OCI-LY7 (cell line): ENCODE measurements around the gene RTCB. TPM values are rescaled to one million over a fixed set of nuclear protein-coding genes. Genes with fewer than 3 reads are reported as not detected.

Source experiments
- BruUV-seq: library from RNA; stranded (reverse); fragments of 400-500 nt; replicated peaks from 2 replicates; lab custom pipeline; 2021; lab: Mats Ljungman, UMichigan
- CTCF ChIA-PET: fragments of 300-600 bp; sonication (Branson Sonifier 250); formaldehyde crosslinking; loops from one replicate; lab custom pipeline; 2022; ENCODE audit warnings: antibody characterized with exemption; ENCODE audit not compliant: unreplicated experiment; lab: Charles Lee
- POLR2A ChIA-PET: fragments of 300-600 bp; sonication (Branson Sonifier 250); formaldehyde crosslinking; loops from one replicate; lab custom pipeline; 2022; ENCODE audit warnings: antibody characterized with exemption; lab: Charles Lee
- DNase-seq: peaks from one replicate; pipeline ENCODE4 v3.0.0-alpha.2; 2015; ENCODE audit warnings: low spot score
- H2AFZ ChIP-seq: fragments of 200-600 bp; sonication (generic), shearing (Covaris generic); 2 replicates; pipeline ENCODE4 v1.6.1; 2014; ENCODE audit warnings: mild to moderate bottlenecking, antibody characterized with exemption, low read length, moderate library complexity
- H3K27ac ChIP-seq: fragments of 200-600 bp; sonication (generic); 2 replicates; pipeline ENCODE4 v1.5.1; 2014; ENCODE audit warnings: mixed run types, low read depth, mild to moderate bottlenecking, moderate library complexity, low read length, inconsistent platforms; ENCODE audit not compliant: poor library complexity, severe bottlenecking
- H3K36me3 ChIP-seq: fragments of 200-600 bp; sonication (generic); 2 replicates; pipeline ENCODE4 v1.6.1; 2014; ENCODE audit warnings: mild to moderate bottlenecking, antibody characterized with exemption, low read length, moderate library complexity, mixed read lengths; ENCODE audit not compliant: insufficient read depth
- H3K4me1 ChIP-seq: fragments of 200-600 bp; sonication (generic); 2 replicates; pipeline ENCODE4 v1.5.1; 2014; ENCODE audit warnings: mild to moderate bottlenecking, low read length; ENCODE audit not compliant: insufficient read depth, poor library complexity, severe bottlenecking
- H3K4me2 ChIP-seq: fragments of 200-600 bp; sonication (generic); 2 replicates; pipeline ENCODE4 v1.6.1; 2014; ENCODE audit warnings: mild to moderate bottlenecking, low read length
- H3K4me3 ChIP-seq: fragments of 200-600 bp; sonication (generic); 2 replicates; pipeline ENCODE4 v1.5.1; 2014; ENCODE audit warnings: mild to moderate bottlenecking, low read depth, low read length; ENCODE audit not compliant: poor library complexity, severe bottlenecking
- H3K79me2 ChIP-seq: fragments of 200-600 bp; sonication (generic); 2 replicates; pipeline ENCODE4 v1.6.1; 2016; ENCODE audit warnings: low read depth, mild to moderate bottlenecking, low read length, moderate library complexity, mixed read lengths; ENCODE audit not compliant: insufficient read depth
- H3K9me2 ChIP-seq: fragments of 200-600 bp; sonication (generic); 2 replicates; pipeline ENCODE4 v1.6.1; 2016; ENCODE audit warnings: mild to moderate bottlenecking, low read length, mixed read lengths; ENCODE audit not compliant: insufficient read depth
- H3K9me3 ChIP-seq: fragments of 200-600 bp; sonication (generic); 2 replicates; pipeline ENCODE4 v1.6.1; 2014; ENCODE audit warnings: mild to moderate bottlenecking, mixed run types, low read length, mixed read lengths
- H4K20me1 ChIP-seq: fragments of 200-600 bp; sonication (generic); 2 replicates; pipeline ENCODE4 v1.6.1; 2014; ENCODE audit warnings: mild to moderate bottlenecking, antibody characterized with exemption, low read length, moderate library complexity, mixed read lengths; ENCODE audit not compliant: insufficient read depth
- CTCF ChIP-seq: fragments of 200-600 bp; sonication (generic); conservative IDR thresholded peaks from 2 replicates; pipeline ENCODE4 v1.5.1; 2014; ENCODE audit warnings: mild to moderate bottlenecking, antibody characterized with exemption, low read length, moderate library complexity, mixed read lengths
- EZH2phosphoT487 ChIP-seq: fragments of 200-600 bp; sonication (generic); IDR thresholded peaks from 2 replicates; pipeline ENCODE4 v1.6.1; 2018; ENCODE audit warnings: low read depth, borderline replicate concordance, mild to moderate bottlenecking, mixed run types, antibody characterized with exemption, low read length, moderate library complexity, mixed read lengths
- intact Hi-C: fragments of 100-400 bp; cut with micrococcal nuclease; formaldehyde crosslinking; loops from one replicate; pipeline ENCODE4 v1.10.0; 2022; ENCODE audit not compliant: unreplicated experiment
- total RNA-seq, 2 experiments: library from RNA; depleted of rRNA in 1 of 2; stranded (reverse); fragments of >200 nt in 1 of 2; shearing (Covaris generic) in 1 of 2; gene quantifications; 2 replicates each; pipeline ENCODE4 v1.2.3, GENCODE V29; 2014 to 2022

The RTCB gene
- total RNA-seq, 2 experiments from 2014 or later = 29.9 to 37.2 TPM

DNA sequence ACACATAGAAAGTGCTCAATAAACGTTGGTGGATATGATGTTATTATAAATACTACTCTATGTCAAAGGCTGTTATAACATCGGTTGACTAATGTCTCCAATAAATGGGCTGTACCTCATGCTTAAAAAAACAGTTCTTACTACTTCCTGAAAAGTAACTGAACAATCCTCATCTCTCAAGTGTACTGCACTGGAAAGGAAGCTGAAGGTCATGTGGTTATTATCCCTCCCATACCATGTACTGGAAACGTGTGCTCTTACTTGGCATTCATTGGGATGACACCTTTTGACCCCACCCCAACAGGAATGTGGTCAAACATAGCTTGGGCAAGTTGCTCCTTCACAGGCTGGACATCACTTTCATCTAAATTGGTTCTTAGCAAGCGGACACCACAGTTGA, 10.6 kb downstream of the RTCB start:
- ChIA-PET POLR2A (interaction anchor here (0.9 kb wide), 1 partner anchor 9 kb away, joined by 3 read pairs; no protein-coding TSS in a partner anchor), CTCF (interaction anchor here (0.6 kb wide), 1 partner anchor 448 kb away, joined by 3 read pairs; no protein-coding TSS in a partner anchor)
- no peaks in the 10 kb centered on the region for H4K20me1 ChIP-seq
- H3K27ac ChIP-seq = no peak overlapping the region
- no peak overlapping the region for H2AFZ ChIP-seq
- H3K4me3 ChIP-seq = no peak overlapping the region
- no TSS peak for BruUV-seq
- intact Hi-C loops = no loop called here
- H3K9me2 ChIP-seq = no peaks in the 10 kb centered on the region
- no peaks in the 10 kb centered on the region for H3K79me2 ChIP-seq
- H3K9me3 ChIP-seq = no peaks in the 10 kb centered on the region
- H3K36me3 ChIP-seq = peaks cover 93% of the 10 kb centered on the region
- no peak overlapping the region for H3K4me2 ChIP-seq
- no peak for DNase-seq
- TF ChIP-seq EZH2phosphoT487 = no peak
- TF ChIP-seq CTCF = no peak
- peaks cover under 1% of the 10 kb centered on the region for H3K4me1 ChIP-seq

GRCh38 chr22:32396746-32397145, 15.3 kb downstream of the RTCB start:
- Histone ChIP-seq H3K36me3 (peaks cover 95% of the 10 kb centered on the region), H3K9me2 (no peaks in the 10 kb centered on the region), H3K4me1 (no peaks in the 10 kb centered on the region), H3K4me3 (no peak overlapping the region), H3K79me2 (no peaks in the 10 kb centered on the region), H3K4me2 (no peak overlapping the region), H3K9me3 (no peaks in the 10 kb centered on the region), H2AFZ (no peak overlapping the region), H3K27ac (no peak overlapping the region), H4K20me1 (no peaks in the 10 kb centered on the region)
- CTCF ChIA-PET = no interaction called here
- POLR2A ChIA-PET = interaction anchor here (0.6 kb wide), 1 partner anchor 24 kb away, joined by 4 read pairs; no protein-coding TSS in a partner anchor
- intact Hi-C loops = no loop called here
- BruUV-seq = no TSS peak
- no peak for DNase-seq
- TF ChIP-seq CTCF (no peak), EZH2phosphoT487 (no peak)

DNA sequence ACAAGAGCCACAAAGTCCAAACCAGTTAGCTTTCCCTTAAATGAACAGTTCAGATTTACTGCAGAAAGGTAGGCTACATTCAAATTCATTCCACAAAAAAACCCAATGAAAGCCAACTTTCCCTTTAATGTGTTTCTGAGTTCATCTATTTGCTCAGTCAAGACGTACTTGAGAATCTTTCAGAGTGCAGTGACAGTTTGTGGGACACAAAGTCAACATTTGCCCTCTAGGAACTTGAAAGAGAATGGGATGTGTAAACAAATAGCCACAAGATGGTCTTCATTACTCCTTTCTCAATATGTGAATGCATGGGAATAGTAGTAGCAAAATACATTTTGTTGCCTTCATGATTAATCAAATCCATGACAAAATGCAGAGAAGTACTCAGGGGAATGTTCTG, 15.8 kb downstream of the RTCB start:
- H3K4me1 ChIP-seq = no peaks in the 10 kb centered on the region
- H2AFZ ChIP-seq = no peak overlapping the region
- H3K4me3 ChIP-seq = no peak overlapping the region
- H3K36me3 ChIP-seq = peaks cover 95% of the 10 kb centered on the region
- H3K9me2 ChIP-seq = no peaks in the 10 kb centered on the region
- TF ChIP-seq CTCF (no peak), EZH2phosphoT487 (no peak)
- no peaks in the 10 kb centered on the region for H4K20me1 ChIP-seq
- no peak overlapping the region for H3K27ac ChIP-seq
- CTCF ChIA-PET = no interaction called here
- no peak overlapping the region for H3K4me2 ChIP-seq
- intact Hi-C loops = no loop called here
- no peaks in the 10 kb centered on the region for H3K9me3 ChIP-seq
- H3K79me2 ChIP-seq = no peaks in the 10 kb centered on the region
- POLR2A ChIA-PET = interaction anchor here (0.6 kb wide), 1 partner anchor 25 kb away, joined by 4 read pairs; no protein-coding TSS in a partner anchor
- BruUV-seq = no TSS peak
- no peak for DNase-seq
